ENCODE measurements around the gene SESN1. TPM values are rescaled to one million over a fixed set of nuclear protein-coding genes. Genes with fewer than 3 reads are reported as not detected.

Gene SESN1
- total RNA-seq, 2 experiments from 2014 or later = 22.1 to 23.3 TPM

- Mint-ChIP-seq H3K9me3 (no peaks in the 10 kb centered on the region), H3K36me3 (ENCODE audit: low read depth) (no peaks in the 10 kb centered on the region), H3K4me3 (no peak overlapping the region), H3K27ac (peak overlapping the region; percentile 72), H3K4me1 (ENCODE audit: low read depth) (peaks cover 42% of the 10 kb centered on the region), H3K27me3 (no peaks in the 10 kb centered on the region)
- no peak for ATAC-seq
- intact Hi-C loops (cut with micrococcal nuclease) = no loop called here
- no peak for TF ChIP-seq CTCF (IDR thresholded peaks at IDR 0.05)
- DNase-seq = no peak
- CTCF ChIA-PET = interaction anchor here (1.0 to 1.6 kb wide), 3 partner anchors 12 to 57 kb away, joined by 3 to 6 read pairs (median 3); no protein-coding TSS in a partner anchor
- POLR2A ChIA-PET = no interaction called here
These were observed 80.9 kb downstream of the SESN1 start for GRCh38 chr6:109013656-109014305.

- peak overlapping the region; percentile 94 for H3K4me3 Mint-ChIP-seq
- peak overlapping the region; percentile 51 for H3K27ac Mint-ChIP-seq
- POLR2A ChIA-PET = no interaction called here
- H3K4me1 Mint-ChIP-seq (ENCODE audit: low read depth) = peaks cover 60% of the 10 kb centered on the region
- H3K9me3 Mint-ChIP-seq = no peaks in the 10 kb centered on the region
- no peak for DNase-seq
- H3K36me3 Mint-ChIP-seq (ENCODE audit: low read depth) = no peaks in the 10 kb centered on the region
- intact Hi-C loops (cut with micrococcal nuclease) = no loop called here
- CTCF ChIA-PET = interaction anchor here (0.9 to 3.9 kb wide), 3 partner anchors 52 to 96 kb away, joined by 3 to 15 read pairs (median 3); no protein-coding TSS in a partner anchor
- no peak for TF ChIP-seq CTCF (IDR thresholded peaks at IDR 0.05)
- no peak for ATAC-seq
- H3K27me3 Mint-ChIP-seq = no peaks in the 10 kb centered on the region
These were observed 83.9 kb downstream of the SESN1 start for GRCh38 chr6:109010705-109011102.

DNA sequence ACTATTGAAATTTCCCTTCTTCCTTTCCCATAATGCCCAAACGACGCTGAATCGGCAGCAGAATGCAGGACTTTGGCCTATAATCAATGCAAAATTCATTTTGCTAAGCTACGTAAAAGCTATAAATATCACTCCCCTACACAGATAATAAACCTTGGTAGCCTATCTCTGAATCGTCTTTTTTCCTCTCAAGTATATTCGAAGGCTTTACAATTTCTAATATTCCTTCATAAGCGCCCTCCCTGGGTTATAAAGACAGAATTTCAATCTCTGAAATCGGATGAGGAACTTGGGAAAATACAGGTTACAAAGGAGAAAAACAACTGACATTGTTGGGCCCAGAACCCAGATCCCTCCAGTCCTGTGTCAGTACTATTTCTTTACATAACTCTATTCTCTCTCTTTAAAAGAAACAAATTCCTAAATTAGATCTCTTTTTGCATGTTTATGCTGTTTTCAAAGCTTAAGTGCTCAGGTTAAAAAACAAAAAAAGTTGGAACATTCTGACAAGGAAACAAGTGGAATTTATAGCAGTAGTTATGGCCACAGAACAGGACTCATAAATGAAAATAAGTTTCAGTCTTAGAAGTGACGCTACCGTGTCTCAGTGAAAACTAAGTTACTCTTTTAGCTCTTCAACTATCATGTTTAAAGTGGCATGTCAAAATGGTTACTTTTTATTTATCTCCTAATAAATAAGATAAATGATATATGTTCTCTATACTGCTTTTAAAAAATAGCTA is 84.5 kb downstream of the SESN1 start:
- Mint-ChIP-seq H3K36me3 (ENCODE audit: low read depth) (no peaks in the 10 kb centered on the region), H3K27ac (peak overlapping the region; percentile 97), H3K4me3 (peak overlapping the region; percentile 94), H3K27me3 (no peaks in the 10 kb centered on the region), H3K9me3 (no peaks in the 10 kb centered on the region), H3K4me1 (ENCODE audit: low read depth) (peaks cover 57% of the 10 kb centered on the region)
- intact Hi-C loops (cut with micrococcal nuclease) = loop anchor here (5.0 kb wide), 1 partner anchor 52 kb away; no protein-coding TSS in a partner anchor
- ChIA-PET POLR2A (interaction anchor here (0.6 to 1.7 kb wide), 3 partner anchors 9 to 144 kb away, joined by 3 read pairs; no protein-coding TSS in a partner anchor), CTCF (interaction anchor here (0.9 to 3.9 kb wide), 6 partner anchors 8 to 95 kb away, joined by 3 to 15 read pairs (median 3); partner anchors contain the start of gene SESN1)
- ATAC-seq (no peak), DNase-seq (no peak)
- TF ChIP-seq CTCF (IDR thresholded peaks at IDR 0.05) = no peak

- peak overlapping the region; percentile 94 for H3K4me3 Mint-ChIP-seq
- H3K27me3 Mint-ChIP-seq = no peaks in the 10 kb centered on the region
- ATAC-seq (peak; percentile 94), DNase-seq (peak; percentile 93)
- ChIA-PET POLR2A (interaction anchor here (0.6 to 1.7 kb wide), 3 partner anchors 9 to 143 kb away, joined by 3 read pairs; no protein-coding TSS in a partner anchor), CTCF (interaction anchor here (1.0 to 3.9 kb wide), 5 partner anchors 9 to 374 kb away, joined by 3 to 15 read pairs (median 4); partner anchors contain the start of gene SESN1)
- H3K27ac Mint-ChIP-seq = peak overlapping the region; percentile 97
- H3K9me3 Mint-ChIP-seq = no peaks in the 10 kb centered on the region
- no peak for TF ChIP-seq CTCF (IDR thresholded peaks at IDR 0.05)
- peaks cover 58% of the 10 kb centered on the region for H3K4me1 Mint-ChIP-seq (ENCODE audit: low read depth)
- intact Hi-C loops (cut with micrococcal nuclease) = loop anchor here (5.0 kb wide), 1 partner anchor 53 kb away; no protein-coding TSS in a partner anchor
- H3K36me3 Mint-ChIP-seq (ENCODE audit: low read depth) = no peaks in the 10 kb centered on the region
These were observed 85.2 kb downstream of the SESN1 start for GRCh38 chr6:109009236-109009961.
